Measurements from ENCODE around the gene DPYSL5.

The DPYSL5 gene

GRCh38 chr2:26905341-26906198 lies 57.6 kb downstream of the DPYSL5 start:
- no peaks in the 10 kb centered on the region for H3K27me3 ChIP-seq
- H3K27ac ChIP-seq: no peak overlapping the region
- H3K4me1 ChIP-seq (ENCODE audit: control insufficient read depth in 1 of 2, insufficient read depth in 1 of 2, low read depth in 1 of 2, low read length in 1 of 2): no peaks in the 10 kb centered on the region
- H3K9me3 ChIP-seq: no peaks in the 10 kb centered on the region
- H3K36me3 ChIP-seq: no peaks in the 10 kb centered on the region
- TF ChIP-seq CTCF (IDR thresholded peaks at IDR 0.05): no peak
- H3K4me3 ChIP-seq (ENCODE audit: low read depth in 1 of 2, low read length in 1 of 2): no peak overlapping the region

GRCh38 chr2:26907416-26907815 lies 59.5 kb downstream of the DPYSL5 start:
- Histone ChIP-seq H3K27me3 (no peaks in the 10 kb centered on the region), H3K9me3 (no peaks in the 10 kb centered on the region), H3K4me1 (ENCODE audit: control insufficient read depth in 1 of 2, insufficient read depth in 1 of 2, low read depth in 1 of 2, low read length in 1 of 2) (no peaks in the 10 kb centered on the region), H3K4me3 (ENCODE audit: low read depth in 1 of 2, low read length in 1 of 2) (no peak overlapping the region), H3K36me3 (no peaks in the 10 kb centered on the region), H3K27ac (no peak overlapping the region)
- TF ChIP-seq CTCF (IDR thresholded peaks at IDR 0.05): no peak

GRCh38 chr2:26910176-26910575 lies 62.2 kb downstream of the DPYSL5 start:
- H3K36me3 ChIP-seq: no peaks in the 10 kb centered on the region
- no peak overlapping the region for H3K4me3 ChIP-seq (ENCODE audit: low read depth in 1 of 2, low read length in 1 of 2)
- H3K4me1 ChIP-seq (ENCODE audit: control insufficient read depth in 1 of 2, insufficient read depth in 1 of 2, low read depth in 1 of 2, low read length in 1 of 2): no peaks in the 10 kb centered on the region
- TF ChIP-seq CTCF (IDR thresholded peaks at IDR 0.05): no peak
- no peak overlapping the region for H3K27ac ChIP-seq
- peaks cover 8% of the 10 kb centered on the region for H3K27me3 ChIP-seq
- no peaks in the 10 kb centered on the region for H3K9me3 ChIP-seq

DNA sequence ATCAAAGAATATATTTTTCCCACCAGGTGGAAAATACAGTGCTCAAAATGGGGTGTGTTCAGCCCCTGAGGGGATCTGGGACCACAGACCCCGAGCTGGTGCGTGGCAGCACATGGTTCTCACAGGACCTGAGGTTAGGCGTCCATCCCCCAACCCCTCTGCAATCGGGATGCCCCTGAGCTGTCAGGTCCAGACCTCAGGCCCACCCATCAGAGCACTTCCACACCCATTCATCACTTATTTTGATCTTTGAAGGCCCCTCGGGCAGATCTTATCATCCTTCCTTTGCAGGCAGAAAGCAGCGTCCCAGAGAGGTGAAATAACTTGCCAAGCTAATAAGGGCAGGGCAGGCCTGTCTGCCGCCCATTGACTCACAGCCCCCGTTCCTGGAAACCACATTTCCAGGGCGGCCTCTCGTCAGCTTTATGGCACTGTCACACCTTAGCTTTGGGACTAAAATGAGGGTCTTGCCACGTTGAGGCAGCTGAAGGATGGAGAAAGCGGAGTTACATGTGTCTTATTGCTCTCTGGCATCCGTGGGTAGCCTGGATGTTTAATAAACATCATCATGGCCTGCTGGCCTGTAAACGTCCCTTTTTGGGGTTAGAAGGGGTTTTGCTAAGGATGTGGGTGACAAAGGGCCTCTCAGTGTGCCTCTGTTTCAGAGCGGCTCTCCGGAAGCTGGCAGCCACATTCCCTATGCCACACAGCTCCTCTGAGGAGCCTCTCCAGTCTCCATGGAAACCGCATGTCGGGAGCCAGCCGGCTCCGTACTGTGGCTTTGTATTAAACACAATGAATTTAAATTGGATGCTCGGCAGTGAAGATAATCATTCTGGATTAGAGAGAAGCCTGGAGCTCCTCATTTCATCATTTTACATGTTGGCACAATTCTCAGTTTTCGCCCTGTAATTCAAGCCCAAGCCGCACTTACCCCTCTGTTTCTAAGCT lies 64.3 kb downstream of the DPYSL5 start:
- TF ChIP-seq CTCF (IDR thresholded peaks at IDR 0.05): no peak
- H3K4me1 ChIP-seq (ENCODE audit: control insufficient read depth in 1 of 2, insufficient read depth in 1 of 2, low read depth in 1 of 2, low read length in 1 of 2): no peaks in the 10 kb centered on the region
- no peaks in the 10 kb centered on the region for H3K36me3 ChIP-seq
- no peaks in the 10 kb centered on the region for H3K9me3 ChIP-seq
- H3K4me3 ChIP-seq (ENCODE audit: low read depth in 1 of 2, low read length in 1 of 2): no peak overlapping the region
- no peak overlapping the region for H3K27ac ChIP-seq
- H3K27me3 ChIP-seq: peaks cover 9% of the 10 kb centered on the region

GRCh38 chr2:26913606-26913998 lies 65.7 kb downstream of the DPYSL5 start:
- Histone ChIP-seq H3K27ac (no peak overlapping the region), H3K4me1 (ENCODE audit: control insufficient read depth in 1 of 2, insufficient read depth in 1 of 2, low read depth in 1 of 2, low read length in 1 of 2) (no peaks in the 10 kb centered on the region), H3K4me3 (ENCODE audit: low read depth in 1 of 2, low read length in 1 of 2) (no peak overlapping the region), H3K36me3 (no peaks in the 10 kb centered on the region), H3K9me3 (no peaks in the 10 kb centered on the region), H3K27me3 (peaks cover 9% of the 10 kb centered on the region)
- TF ChIP-seq CTCF (IDR thresholded peaks at IDR 0.05): no peak

Measured in neutrophil (primary cell).